ENCODE data around the gene TENM3. TPM values are rescaled to one million over a fixed set of nuclear protein-coding genes. Genes with fewer than 3 reads are reported as not detected.

Gene TENM3
- total RNA-seq, 1 donor from 2014 or later, result 106 TPM

DNA sequence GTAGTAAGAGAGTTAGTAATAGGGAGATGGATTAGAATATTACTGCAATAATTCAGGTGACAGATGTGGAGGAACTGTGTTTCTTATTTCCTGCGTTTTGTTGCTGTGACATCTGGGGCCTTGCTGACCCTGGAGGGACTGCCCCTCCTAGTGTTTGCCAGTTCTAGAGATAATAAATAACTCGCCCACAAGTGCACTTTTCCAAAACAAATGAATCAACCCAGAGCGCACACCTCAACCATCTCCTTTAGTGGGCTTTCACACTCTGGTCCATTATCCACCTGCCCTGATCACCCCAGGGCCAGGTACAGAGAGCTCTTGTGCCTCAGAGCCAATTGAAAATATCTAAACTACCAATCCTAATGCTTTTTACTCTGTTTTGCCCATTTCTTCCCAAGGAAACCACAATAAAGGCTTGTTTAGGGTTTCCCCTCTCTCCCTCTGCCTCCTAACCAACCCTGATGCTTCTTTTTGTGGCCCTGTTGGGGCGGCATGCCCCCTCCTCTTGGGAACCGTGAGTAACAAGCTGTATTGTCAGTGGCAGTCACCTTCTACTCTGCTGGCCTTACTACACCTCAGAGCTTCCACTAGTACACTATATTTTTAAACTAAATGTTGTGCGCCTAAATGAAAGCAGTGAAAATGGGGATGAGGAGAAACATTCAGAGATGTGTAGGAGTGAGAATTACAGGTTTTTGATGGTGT lies 270.5 kb downstream of the TENM3 start:
- Mint-ChIP-seq H3K27me3 (ENCODE audit: low read depth) (no peaks in the 10 kb centered on the region), H3K9me3 (peaks cover 14% of the 10 kb centered on the region), H3K36me3 (peaks cover 12% of the 10 kb centered on the region), H3K4me3 (no peak overlapping the region), H3K4me1 (no peaks in the 10 kb centered on the region), H3K27ac (no peak overlapping the region)
- TF ChIP-seq, protein P1, sequence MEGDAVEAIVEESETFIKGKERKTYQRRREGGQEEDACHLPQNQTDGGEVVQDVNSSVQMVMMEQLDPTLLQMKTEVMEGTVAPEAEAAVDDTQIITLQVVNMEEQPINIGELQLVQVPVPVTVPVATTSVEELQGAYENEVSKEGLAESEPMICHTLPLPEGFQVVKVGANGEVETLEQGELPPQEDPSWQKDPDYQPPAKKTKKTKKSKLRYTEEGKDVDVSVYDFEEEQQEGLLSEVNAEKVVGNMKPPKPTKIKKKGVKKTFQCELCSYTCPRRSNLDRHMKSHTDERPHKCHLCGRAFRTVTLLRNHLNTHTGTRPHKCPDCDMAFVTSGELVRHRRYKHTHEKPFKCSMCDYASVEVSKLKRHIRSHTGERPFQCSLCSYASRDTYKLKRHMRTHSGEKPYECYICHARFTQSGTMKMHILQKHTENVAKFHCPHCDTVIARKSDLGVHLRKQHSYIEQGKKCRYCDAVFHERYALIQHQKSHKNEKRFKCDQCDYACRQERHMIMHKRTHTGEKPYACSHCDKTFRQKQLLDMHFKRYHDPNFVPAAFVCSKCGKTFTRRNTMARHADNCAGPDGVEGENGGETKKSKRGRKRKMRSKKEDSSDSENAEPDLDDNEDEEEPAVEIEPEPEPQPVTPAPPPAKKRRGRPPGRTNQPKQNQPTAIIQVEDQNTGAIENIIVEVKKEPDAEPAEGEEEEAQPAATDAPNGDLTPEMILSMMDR (IDR thresholded peaks at IDR 0.05; ENCODE audit: unreplicated experiment), result no peak
- DNase-seq (ENCODE audit: low spot score in 2 of 2, unreplicated experiment in 2 of 2), result no peak

GRCh38 chr4:182518421-182518820 lies 275.2 kb downstream of the TENM3 start:
- H3K4me1 Mint-ChIP-seq, result peaks cover 10% of the 10 kb centered on the region
- peaks cover 21% of the 10 kb centered on the region for H3K9me3 Mint-ChIP-seq
- H3K36me3 Mint-ChIP-seq, result peaks cover 23% of the 10 kb centered on the region
- DNase-seq (ENCODE audit: low spot score in 2 of 2, unreplicated experiment in 2 of 2), result no peak
- no peaks in the 10 kb centered on the region for H3K27me3 Mint-ChIP-seq (ENCODE audit: low read depth)
- TF ChIP-seq, protein P1 (IDR thresholded peaks at IDR 0.05; ENCODE audit: unreplicated experiment), result no peak
- no peak overlapping the region for H3K27ac Mint-ChIP-seq
- H3K4me3 Mint-ChIP-seq, result no peak overlapping the region

- Mint-ChIP-seq H3K27ac (no peak overlapping the region), H3K9me3 (peaks cover 21% of the 10 kb centered on the region)
These were observed 276.3 kb downstream of the TENM3 start for GRCh38 chr4:182519528-182519927.

GRCh38 chr4:182521011-182521410 lies 277.8 kb downstream of the TENM3 start:
- Mint-ChIP-seq H3K9me3 (peaks cover 17% of the 10 kb centered on the region), H3K27ac (no peak overlapping the region), H3K27me3 (ENCODE audit: low read depth) (no peaks in the 10 kb centered on the region), H3K4me1 (peaks cover 10% of the 10 kb centered on the region), H3K36me3 (peaks cover 22% of the 10 kb centered on the region), H3K4me3 (no peak overlapping the region)
- TF ChIP-seq, protein P1 (IDR thresholded peaks at IDR 0.05; ENCODE audit: unreplicated experiment), result no peak
- no peak for DNase-seq (ENCODE audit: low spot score in 2 of 2, unreplicated experiment in 2 of 2)

More at GRCh38 chr4:182519528-182519927, 276.3 kb downstream of the TENM3 start:
- Mint-ChIP-seq H3K27me3 (ENCODE audit: low read depth) (no peaks in the 10 kb centered on the region), H3K4me3 (no peak overlapping the region), H3K4me1 (peaks cover 10% of the 10 kb centered on the region), H3K36me3 (peaks cover 23% of the 10 kb centered on the region)
- TF ChIP-seq, protein P1 (IDR thresholded peaks at IDR 0.05; ENCODE audit: unreplicated experiment), result no peak
- no peak for DNase-seq (ENCODE audit: low spot score in 2 of 2, unreplicated experiment in 2 of 2)

DNA sequence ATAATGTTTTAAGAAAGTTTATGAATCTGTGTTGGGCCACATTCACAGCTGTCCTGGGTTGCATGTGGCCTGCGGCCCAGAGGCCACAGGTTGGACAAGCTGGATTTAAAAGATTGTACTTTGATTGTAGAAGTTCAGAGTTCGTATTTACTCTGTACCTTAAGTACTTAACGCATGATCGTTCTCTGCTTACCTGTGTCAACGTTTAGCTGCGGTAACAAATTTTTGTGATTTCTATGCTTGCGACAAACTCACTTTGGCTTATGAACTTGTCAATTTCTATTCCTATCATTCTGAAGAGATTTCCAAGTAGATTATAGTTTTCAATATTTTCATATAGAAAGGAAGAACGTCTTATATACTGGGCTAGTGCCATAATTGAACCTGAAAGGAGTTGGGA lies 285.6 kb downstream of the TENM3 start:
- no peak overlapping the region for H3K4me3 Mint-ChIP-seq
- TF ChIP-seq, protein P1 (IDR thresholded peaks at IDR 0.05; ENCODE audit: unreplicated experiment), result no peak
- no peak for DNase-seq (ENCODE audit: low spot score in 2 of 2, unreplicated experiment in 2 of 2)
- peaks cover 4% of the 10 kb centered on the region for H3K9me3 Mint-ChIP-seq
- H3K36me3 Mint-ChIP-seq, result peaks cover 3% of the 10 kb centered on the region
- H3K27ac Mint-ChIP-seq, result no peak overlapping the region
- H3K27me3 Mint-ChIP-seq (ENCODE audit: low read depth), result no peaks in the 10 kb centered on the region
- H3K4me1 Mint-ChIP-seq, result peaks cover 2% of the 10 kb centered on the region

Data from mesothelial cell of epicardium (in vitro differentiated cells).